Testis (tissue), 2 donors: ENCODE measurements around the gene ZDHHC8.

ENCODE experiments used
- CTCF ChIP-seq, 3 experiments: fragments of 450-650 bp in 2 of 3; fragments of 200-600 bp in 1 of 3; sonication (generic) in 1 of 3; IDR thresholded peaks; one replicate each; pipeline ENCODE4 v1.5.1; 2016 to 2019; ENCODE audit warnings: antibody characterized with exemption in 3 of 3, mild to moderate bottlenecking in 2 of 3, moderate library complexity in 1 of 3
- POLR2A ChIP-seq: fragments of 450-650 bp; IDR thresholded peaks from one replicate; pipeline ENCODE4 v1.6.1; 2017; ENCODE audit warnings: antibody characterized with exemption, mild to moderate bottlenecking, moderate library complexity

- no peak for TF ChIP-seq CTCF (IDR thresholded peaks at IDR 0.05)
- no peak for TF ChIP-seq POLR2A
These were observed 49.0 kb downstream of the ZDHHC8 start for GRCh38 chr22:20180640-20181039.
